Peyer's patch (tissue), 4 donors: Measurements from ENCODE around the gene HTR3D. TPM values are rescaled to one million over a fixed set of nuclear protein-coding genes. Genes with fewer than 3 reads are reported as not detected.
"Not testable (repeated sequence)": the region's sequence is repeated elsewhere in the genome, so short reads cannot be mapped to it uniquely, and the experiment has no call there.

Source experiments
- DNase-seq, 3 donors: peaks; one replicate each; pipeline ENCODE4 v3.0.0-alpha.2; 2017 to 2019
- H3K27ac ChIP-seq, 4 donors: fragments of 200-600 bp; sonication (generic); one replicate each; pipeline ENCODE4 v1.5.1; 2016 to 2019
- H3K27me3 ChIP-seq, 2 donors: fragments of 200-600 bp; sonication (generic); one replicate each; pipeline ENCODE4 v1.5.1; 2019
- H3K36me3 ChIP-seq, 3 donors: fragments of 200-600 bp; sonication (generic); one replicate each; pipeline ENCODE4 v1.5.1; 2016 to 2019
- H3K4me1 ChIP-seq, 4 donors: fragments of 200-600 bp; sonication (generic); one replicate each; pipeline ENCODE4 v1.5.1; 2016 to 2019
- H3K4me3 ChIP-seq, 4 donors: fragments of 200-600 bp; sonication (generic); 1 replicate in 3 of 4; 2 replicates in 1 of 4; pipeline ENCODE4 v1.5.1; 2016 to 2019; ENCODE audit warnings: mild to moderate bottlenecking in 1 of 4
- H3K9me3 ChIP-seq, 4 donors: fragments of 200-600 bp; sonication (generic); one replicate each; pipeline ENCODE4 v1.5.1; 2016 to 2019; ENCODE audit warnings: mild to moderate bottlenecking in 1 of 4
- CTCF ChIP-seq, 6 experiments: fragments of 450-650 bp in 4 of 6; fragments of 200-600 bp in 2 of 6; sonication (generic) in 1 of 6; IDR thresholded peaks; one replicate each; pipeline ENCODE4 v1.5.1; 2017 to 2019; ENCODE audit warnings: antibody characterized with exemption in 6 of 6, mild to moderate bottlenecking in 3 of 6, moderate library complexity in 1 of 6
- POLR2A ChIP-seq, 2 donors: fragments of 450-650 bp; IDR thresholded peaks; one replicate each; pipeline ENCODE4 v1.5.1; 2017; ENCODE audit warnings: antibody characterized with exemption in 2 of 2, mild to moderate bottlenecking in 2 of 2, moderate library complexity in 2 of 2
- total RNA-seq, 4 donors: library from RNA; depleted of rRNA; stranded (reverse); fragments of >200 nt; gene quantifications; one replicate each; pipeline ENCODE4 v1.1.0, GENCODE V29; 2016

Gene HTR3D
- total RNA-seq, 4 donors from 2014 or later, result not detected

- H3K4me1 ChIP-seq, result no peaks in the 10 kb centered on the region
- no peaks in the 10 kb centered on the region for H3K27me3 ChIP-seq
- H3K27ac ChIP-seq, result no peak overlapping the region
- no peaks in the 10 kb centered on the region for H3K36me3 ChIP-seq
- no peak overlapping the region for H3K4me3 ChIP-seq
- TF ChIP-seq POLR2A (IDR thresholded peaks at IDR 0.05), result no peak
- no peak for TF ChIP-seq CTCF (IDR thresholded peaks at IDR 0.05)
- no peak for DNase-seq
- H3K9me3 ChIP-seq, result no peaks in the 10 kb centered on the region
These were observed 31.1 kb downstream of the HTR3D start for GRCh38 chr3:184062637-184063036.

GRCh38 chr3:184066211-184066610 is 34.7 kb downstream of the HTR3D start:
- Histone ChIP-seq H3K27me3 (no peaks in the 10 kb centered on the region), H3K36me3 (no peaks in the 10 kb centered on the region), H3K27ac (no peak overlapping the region), H3K4me1 (no peaks in the 10 kb centered on the region), H3K9me3 (no peaks in the 10 kb centered on the region), H3K4me3 (no peak overlapping the region)
- TF ChIP-seq POLR2A (IDR thresholded peaks at IDR 0.05), result no peak
- no peak for TF ChIP-seq CTCF (IDR thresholded peaks at IDR 0.05)
- DNase-seq, result no peak

- Histone ChIP-seq H3K4me3 (no peak overlapping the region), H3K36me3 (no peaks in the 10 kb centered on the region), H3K4me1 (no peaks in the 10 kb centered on the region), H3K27me3 (no peaks in the 10 kb centered on the region), H3K27ac (no peak overlapping the region), H3K9me3 (no peaks in the 10 kb centered on the region)
- no peak for TF ChIP-seq CTCF (IDR thresholded peaks at IDR 0.05)
- no peak for TF ChIP-seq POLR2A (IDR thresholded peaks at IDR 0.05)
- no peak for DNase-seq
These were observed 36.1 kb downstream of the HTR3D start for GRCh38 chr3:184067573-184068055.

- H3K4me1 ChIP-seq, result no peaks in the 10 kb centered on the region
- TF ChIP-seq POLR2A (IDR thresholded peaks at IDR 0.05), result no peak
- no peak overlapping the region for H3K27ac ChIP-seq
- no peaks in the 10 kb centered on the region for H3K27me3 ChIP-seq
- H3K9me3 ChIP-seq, result no peaks in the 10 kb centered on the region
- no peak overlapping the region for H3K4me3 ChIP-seq
- H3K36me3 ChIP-seq, result no peaks in the 10 kb centered on the region
- no peak for DNase-seq
These were observed 36.8 kb downstream of the HTR3D start for GRCh38 chr3:184068344-184068743.

- not testable (repeated sequence) for H3K36me3 ChIP-seq, H3K4me3 ChIP-seq, H3K27ac ChIP-seq, H3K27me3 ChIP-seq, H3K4me1 ChIP-seq, H3K9me3 ChIP-seq, DNase-seq
These were observed 39.6 kb downstream of the HTR3D start for GRCh38 chr3:184071142-184071541.

- TF ChIP-seq CTCF (IDR thresholded peaks at IDR 0.05), result no peak
- TF ChIP-seq POLR2A (IDR thresholded peaks at IDR 0.05), result no peak
- no peak overlapping the region for H3K4me3 ChIP-seq
- H3K27ac ChIP-seq, result no peak overlapping the region
- no peaks in the 10 kb centered on the region for H3K9me3 ChIP-seq
- H3K27me3 ChIP-seq, result no peaks in the 10 kb centered on the region
- DNase-seq, result no peak
- no peaks in the 10 kb centered on the region for H3K4me1 ChIP-seq
- no peaks in the 10 kb centered on the region for H3K36me3 ChIP-seq
These were observed 42.1 kb downstream of the HTR3D start for GRCh38 chr3:184073621-184074020.

- TF ChIP-seq POLR2A (IDR thresholded peaks at IDR 0.05) (no peak), CTCF (IDR thresholded peaks at IDR 0.05) (no peak)
- no peak for DNase-seq
- H3K4me3 ChIP-seq, result no peak overlapping the region
These were observed 44.4 kb downstream of the HTR3D start for GRCh38 chr3:184075901-184076300.

More at GRCh38 chr3:184075901-184076300, 44.4 kb downstream of the HTR3D start:
- no peaks in the 10 kb centered on the region for H3K4me1 ChIP-seq
- no peaks in the 10 kb centered on the region for H3K36me3 ChIP-seq
- no peaks in the 10 kb centered on the region for H3K27me3 ChIP-seq
- no peak overlapping the region for H3K27ac ChIP-seq
- no peaks in the 10 kb centered on the region for H3K9me3 ChIP-seq
